ENCODE measurements around the gene VAC14.
A peak's percentile ranks its signal among the peaks of the same experiment; 100 is the strongest.

The VAC14 gene

GRCh38 chr16:70740914-70741782, 59.8 kb downstream of the VAC14 start:
- no peak for DNase-seq

GRCh38 chr16:70740174-70740913, 60.6 kb downstream of the VAC14 start:
- no peak for DNase-seq

GRCh38 chr16:70739389-70739788, 61.6 kb downstream of the VAC14 start:
- no peak for DNase-seq

GRCh38 chr16:70738083-70738977, 62.6 kb downstream of the VAC14 start:
- peak in 1 of 2 experiments; percentile 4 for DNase-seq

GRCh38 chr16:70737377-70738082, 63.4 kb downstream of the VAC14 start:
- DNase-seq, result no peak

- DNase-seq, result no peak
Measured at GRCh38 chr16:70736465-70737376, 64.2 kb downstream of the VAC14 start.

GRCh38 chr16:70735141-70735979, 65.6 kb downstream of the VAC14 start:
- DNase-seq, result no peak

- DNase-seq, result no peak
Measured at GRCh38 chr16:70734522-70735095, 66.3 kb downstream of the VAC14 start.

GRCh38 chr16:70730944-70731343, 70.0 kb downstream of the VAC14 start:
- no peak for DNase-seq

- DNase-seq, result no peak
Measured at GRCh38 chr16:70730031-70730430, 70.9 kb downstream of the VAC14 start.

- DNase-seq, result no peak
Measured at GRCh38 chr16:70729292-70729691, 71.7 kb downstream of the VAC14 start.

- no peak for DNase-seq
Measured at GRCh38 chr16:70728150-70728549, 72.8 kb downstream of the VAC14 start.

GRCh38 chr16:70726892-70727361, 74.0 kb downstream of the VAC14 start:
- DNase-seq, result no peak

GRCh38 chr16:70725912-70726828, 74.8 kb downstream of the VAC14 start:
- no peak for DNase-seq

- DNase-seq, result no peak
Measured at GRCh38 chr16:70725024-70725911, 75.7 kb downstream of the VAC14 start.

- no peak for DNase-seq
Measured at GRCh38 chr16:70724146-70725023, 76.6 kb downstream of the VAC14 start.

GRCh38 chr16:70723740-70724145, 77.2 kb downstream of the VAC14 start:
- no peak for DNase-seq

Data from SW 1271 (cell line).